CD4-positive, alpha-beta T cell treated with Interleukin-1 beta for 1 hour (primary cell): ENCODE measurements around the gene ENO4.

Source experiments
- DNase-seq, 2 donors: peaks; one replicate each; pipeline ENCODE4 v3.0.0-alpha.2; 2020 to 2022

Gene ENO4

DNA sequence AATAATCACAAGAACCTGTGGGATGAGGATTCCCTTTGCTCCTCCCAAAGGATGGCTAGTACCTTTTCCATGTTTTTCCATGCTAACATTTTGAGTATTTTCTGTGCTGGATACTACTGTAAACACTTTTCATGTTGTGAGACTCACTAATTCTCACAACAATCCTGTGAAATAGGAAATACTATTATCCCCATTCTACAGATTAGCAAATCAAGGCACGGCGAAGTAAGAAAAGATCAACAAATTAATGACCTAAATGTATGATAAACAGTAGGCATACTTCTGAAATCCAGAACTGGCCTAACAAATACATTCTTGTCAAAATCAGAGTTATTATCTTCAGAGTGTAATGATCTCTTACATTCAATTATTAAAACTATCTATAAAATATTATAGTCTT lies 69.3 kb downstream of the ENO4 start:
- no peak for DNase-seq

GRCh38 chr10:116919164-116919563 lies 69.9 kb downstream of the ENO4 start:
- no peak for DNase-seq

- no peak for DNase-seq
Measured at GRCh38 chr10:116919706-116920105, 70.4 kb downstream of the ENO4 start.

- no peak for DNase-seq
Measured at GRCh38 chr10:116925056-116925455, 75.8 kb downstream of the ENO4 start.

DNA sequence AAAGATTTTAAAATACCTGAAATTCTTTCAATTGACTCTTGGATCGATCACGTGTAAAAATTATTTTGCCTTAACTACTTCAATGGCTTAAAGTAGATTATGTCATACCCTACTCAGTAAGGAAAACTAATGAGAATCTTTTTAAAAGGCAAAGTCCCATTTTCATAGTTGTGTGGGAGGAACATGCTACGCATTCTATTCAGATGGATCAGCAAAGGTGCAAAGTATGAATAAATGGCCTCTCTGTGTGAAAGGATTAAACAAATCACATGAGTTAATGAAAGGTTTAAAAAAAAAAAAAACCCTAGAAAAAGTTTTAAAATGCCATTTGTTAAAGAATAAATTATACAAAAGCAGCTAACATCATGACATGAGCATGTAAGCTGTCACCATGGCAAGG lies 77.1 kb downstream of the ENO4 start:
- DNase-seq, result no peak

DNA sequence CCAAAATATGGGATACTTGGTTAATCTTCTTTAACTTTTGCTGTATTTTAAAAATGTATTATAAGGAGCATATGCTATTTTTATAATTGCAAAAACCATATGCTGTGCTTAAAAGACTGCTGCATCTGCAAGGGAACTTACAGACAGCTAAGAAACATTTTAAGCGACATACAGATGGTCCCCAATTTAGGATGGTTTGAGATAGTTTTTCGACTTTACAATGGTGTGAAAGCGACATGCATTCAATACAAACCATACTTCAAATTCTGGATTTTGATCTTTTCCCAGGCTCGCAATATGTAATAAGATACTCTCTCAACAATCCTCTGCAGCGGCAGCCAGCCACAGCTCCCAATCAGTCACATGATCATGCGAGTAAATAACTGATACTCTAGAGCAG lies 82.5 kb downstream of the ENO4 start:
- DNase-seq, result no peak
